H54 (cell line): ENCODE results near the gene ADCY9.

Experiments
- DNase-seq: peaks from one replicate; pipeline ENCODE4 v3.0.0; 2011; ENCODE audit warnings: low spot score, mixed read lengths; ENCODE audit not compliant: insufficient read length
- FAIRE-seq: peaks from 3 replicates; lab custom pipeline; 2011; peaks lifted over from hg19 to GRCh38; lab: Jason Lieb, UNC
- POLR2A ChIP-seq: IDR thresholded peaks from 2 replicates; pipeline ENCODE4 v1.6.1; 2011; ENCODE audit warnings: low read depth, mild to moderate bottlenecking, low read length

Gene ADCY9

GRCh38 chr16:3920206-3920605, 196.0 kb downstream of the ADCY9 start:
- no peak for TF ChIP-seq POLR2A
- DNase-seq (no peak), FAIRE-seq (no peak)

GRCh38 chr16:3919413-3919812, 196.8 kb downstream of the ADCY9 start:
- TF ChIP-seq POLR2A = no peak
- FAIRE-seq (no peak), DNase-seq (no peak)

GRCh38 chr16:3915426-3916260, 200.6 kb downstream of the ADCY9 start:
- TF ChIP-seq POLR2A = no peak
- FAIRE-seq = no peak
- DNase-seq = no peak

DNA sequence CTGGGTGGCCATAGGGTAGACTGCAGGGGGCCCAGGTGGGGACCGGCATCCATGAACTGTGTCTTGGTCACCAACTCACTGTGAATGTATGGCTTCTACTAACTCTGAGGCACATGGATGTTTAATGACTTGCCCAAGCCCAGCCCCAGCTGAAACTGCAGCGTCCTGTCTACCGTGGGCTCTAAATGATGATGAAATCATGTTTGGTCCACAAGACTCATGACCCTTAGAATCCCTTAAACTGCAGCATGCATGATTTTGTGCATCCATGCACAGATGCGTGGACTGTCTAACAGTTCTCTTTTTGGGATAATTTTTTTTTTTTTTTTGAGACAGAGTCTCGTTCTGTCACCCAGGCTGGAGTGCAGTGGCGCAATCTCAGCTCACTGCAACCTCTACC, 203.3 kb downstream of the ADCY9 start:
- DNase-seq = no peak
- no peak for TF ChIP-seq POLR2A
- no peak for FAIRE-seq
